ENCODE results near the gene CXCL16.
A peak's percentile ranks its signal among the peaks of the same experiment; 100 is the strongest.

Gene CXCL16

DNA sequence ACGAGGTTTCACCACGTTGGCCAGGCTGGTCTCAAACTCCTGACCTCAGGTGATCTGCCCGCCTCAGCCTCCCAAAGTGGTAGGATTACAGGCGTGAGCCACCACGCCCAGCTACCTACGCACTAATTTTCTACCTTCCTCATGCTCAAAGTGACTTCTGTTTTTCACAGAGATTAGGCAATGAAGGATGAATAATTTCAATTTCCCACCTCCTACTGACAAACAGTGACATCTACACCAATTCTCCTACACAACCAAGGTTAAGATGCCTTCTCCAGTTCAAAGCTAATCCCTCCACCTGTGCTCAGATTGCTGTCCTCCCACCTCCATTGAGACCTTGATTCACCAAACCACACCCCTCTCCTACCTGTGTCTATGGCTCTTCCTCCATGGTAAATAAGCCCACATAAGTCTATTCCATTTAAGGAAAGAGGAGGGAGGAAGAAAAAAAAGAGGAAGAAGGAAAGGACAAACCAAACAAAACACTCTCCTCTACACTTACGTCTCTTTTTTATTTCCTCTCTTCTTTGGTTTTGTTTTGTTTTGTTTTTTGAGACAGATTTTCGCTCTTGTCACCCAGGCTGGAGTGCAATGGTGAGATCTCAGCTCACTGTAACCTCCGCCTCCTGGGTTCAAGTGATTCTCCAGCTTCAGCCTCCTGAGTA lies 13.9 kb downstream of the CXCL16 start:
- TF ChIP-seq EZH2 (IDR thresholded peaks at IDR 0.05; ENCODE audit: borderline replicate concordance, low read length), result no peak
- TF ChIP-seq, protein P1, sequence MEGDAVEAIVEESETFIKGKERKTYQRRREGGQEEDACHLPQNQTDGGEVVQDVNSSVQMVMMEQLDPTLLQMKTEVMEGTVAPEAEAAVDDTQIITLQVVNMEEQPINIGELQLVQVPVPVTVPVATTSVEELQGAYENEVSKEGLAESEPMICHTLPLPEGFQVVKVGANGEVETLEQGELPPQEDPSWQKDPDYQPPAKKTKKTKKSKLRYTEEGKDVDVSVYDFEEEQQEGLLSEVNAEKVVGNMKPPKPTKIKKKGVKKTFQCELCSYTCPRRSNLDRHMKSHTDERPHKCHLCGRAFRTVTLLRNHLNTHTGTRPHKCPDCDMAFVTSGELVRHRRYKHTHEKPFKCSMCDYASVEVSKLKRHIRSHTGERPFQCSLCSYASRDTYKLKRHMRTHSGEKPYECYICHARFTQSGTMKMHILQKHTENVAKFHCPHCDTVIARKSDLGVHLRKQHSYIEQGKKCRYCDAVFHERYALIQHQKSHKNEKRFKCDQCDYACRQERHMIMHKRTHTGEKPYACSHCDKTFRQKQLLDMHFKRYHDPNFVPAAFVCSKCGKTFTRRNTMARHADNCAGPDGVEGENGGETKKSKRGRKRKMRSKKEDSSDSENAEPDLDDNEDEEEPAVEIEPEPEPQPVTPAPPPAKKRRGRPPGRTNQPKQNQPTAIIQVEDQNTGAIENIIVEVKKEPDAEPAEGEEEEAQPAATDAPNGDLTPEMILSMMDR (IDR thresholded peaks at IDR 0.05; ENCODE audit: low read length), result no peak
- H3K9me2 ChIP-seq (ENCODE audit: low read depth, low read length), result no peaks in the 10 kb centered on the region
- H4K20me1 ChIP-seq (ENCODE audit: insufficient read depth, low read length), result no peaks in the 10 kb centered on the region
- no peaks in the 10 kb centered on the region for H3K27me3 ChIP-seq (ENCODE audit: insufficient read depth, low read length)
- no peaks in the 10 kb centered on the region for H3K9me3 ChIP-seq (ENCODE audit: low read length)
- H3K36me3 ChIP-seq (ENCODE audit: insufficient read depth, low read length), result peaks cover under 1% of the 10 kb centered on the region; the same call in 1 of the 2 replicates
- no peak overlapping the region for H3K4me2 ChIP-seq (ENCODE audit: low read length)
- H3K79me2 ChIP-seq (ENCODE audit: insufficient read depth, low read length), result no peaks in the 10 kb centered on the region
- no peaks in the 10 kb centered on the region for H3F3A ChIP-seq (ENCODE audit: insufficient read depth, low read length)
- H2AFZ ChIP-seq (ENCODE audit: low read length), result no peak overlapping the region
- H3K4me3 ChIP-seq (ENCODE audit: low read depth, low read length, poor library complexity, severe bottlenecking), result no peak overlapping the region
- H3K9ac ChIP-seq (ENCODE audit: low read length), result no peak overlapping the region
- H3K27ac ChIP-seq (ENCODE audit: low read depth, low read length, poor library complexity, severe bottlenecking), result no peak overlapping the region
- peaks cover 26% of the 10 kb centered on the region for H3K4me1 ChIP-seq (ENCODE audit: insufficient read depth, low read length, severe bottlenecking)

DNA sequence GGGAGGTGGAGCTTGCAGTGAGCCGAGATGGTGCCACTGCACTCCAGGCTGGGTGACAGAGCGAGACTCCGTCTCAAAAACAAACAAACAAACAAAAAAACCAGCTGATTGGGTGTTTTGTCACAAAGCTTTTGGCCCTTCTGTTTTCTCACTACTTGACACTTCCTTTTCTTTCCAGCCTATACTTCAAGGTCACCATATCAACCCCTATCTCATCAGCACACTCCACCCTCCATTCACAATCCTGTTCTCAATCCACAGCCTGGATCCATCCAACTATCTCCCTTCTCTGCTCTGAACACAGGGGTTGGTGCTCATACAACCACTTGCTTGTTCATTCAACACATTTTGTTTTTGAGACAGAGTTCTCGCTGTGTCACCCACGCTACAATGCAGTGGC lies 15.1 kb downstream of the CXCL16 start:
- no peak overlapping the region for H3K9ac ChIP-seq (ENCODE audit: low read length)
- TF ChIP-seq EZH2 (IDR thresholded peaks at IDR 0.05; ENCODE audit: borderline replicate concordance, low read length), result no peak
- TF ChIP-seq, protein P1 (IDR thresholded peaks at IDR 0.05; ENCODE audit: low read length), result no peak

DNA sequence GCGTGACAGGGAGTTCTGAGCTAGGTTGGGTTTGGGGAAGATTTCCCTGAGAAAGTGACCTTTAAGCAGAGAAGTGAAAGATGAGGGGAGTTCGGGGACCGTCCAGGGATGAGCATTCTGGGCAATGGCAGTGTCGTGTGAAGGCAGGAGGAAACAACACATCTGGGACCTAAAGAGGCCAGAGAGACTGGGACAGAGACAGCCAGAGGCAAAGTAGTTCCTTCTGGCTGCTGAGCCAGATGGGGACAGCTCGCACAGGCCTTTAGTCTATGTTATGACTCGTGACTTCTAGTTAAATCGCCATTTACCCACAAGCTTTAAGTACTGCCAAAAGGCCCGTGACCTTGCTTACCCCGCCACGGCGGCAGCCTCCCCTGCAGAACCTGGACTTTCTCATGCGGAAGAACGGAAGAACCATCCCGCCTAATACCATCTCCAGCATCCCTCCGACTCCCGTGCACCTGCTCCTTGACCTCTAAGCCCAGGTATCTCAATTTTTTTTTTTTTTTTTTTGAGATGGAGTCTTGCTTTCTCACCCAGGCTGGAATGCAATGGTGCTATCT lies 17.0 kb downstream of the CXCL16 start:
- no peak overlapping the region for H3K9ac ChIP-seq (ENCODE audit: low read length)
- TF ChIP-seq EZH2 (IDR thresholded peaks at IDR 0.05; ENCODE audit: borderline replicate concordance, low read length), result no peak
- TF ChIP-seq, protein P1 (IDR thresholded peaks at IDR 0.05; ENCODE audit: low read length), result no peak
- H3K4me1 ChIP-seq (ENCODE audit: insufficient read depth, low read length, severe bottlenecking), result peaks cover 38% of the 10 kb centered on the region
- no peak overlapping the region for H3K4me3 ChIP-seq (ENCODE audit: low read depth, low read length, poor library complexity, severe bottlenecking)
- H3K9me2 ChIP-seq (ENCODE audit: low read depth, low read length), result no peaks in the 10 kb centered on the region
- H4K20me1 ChIP-seq (ENCODE audit: insufficient read depth, low read length), result no peaks in the 10 kb centered on the region
- peaks cover 22% of the 10 kb centered on the region for H3K36me3 ChIP-seq (ENCODE audit: insufficient read depth, low read length)
- no peaks in the 10 kb centered on the region for H3K9me3 ChIP-seq (ENCODE audit: low read length)
- no peaks in the 10 kb centered on the region for H3K27me3 ChIP-seq (ENCODE audit: insufficient read depth, low read length)
- no peak overlapping the region for H3K4me2 ChIP-seq (ENCODE audit: low read length)
- no peak overlapping the region for H2AFZ ChIP-seq (ENCODE audit: low read length)
- no peaks in the 10 kb centered on the region for H3F3A ChIP-seq (ENCODE audit: insufficient read depth, low read length)
- H3K79me2 ChIP-seq (ENCODE audit: insufficient read depth, low read length), result no peaks in the 10 kb centered on the region
- H3K27ac ChIP-seq (ENCODE audit: low read depth, low read length, poor library complexity, severe bottlenecking), result peak overlapping the region; percentile 7

More for the DNA sequence above, 15.1 kb downstream of the CXCL16 start:
- no peak overlapping the region for H2AFZ ChIP-seq (ENCODE audit: low read length)
- H3K9me3 ChIP-seq (ENCODE audit: low read length), result no peaks in the 10 kb centered on the region
- H3K9me2 ChIP-seq (ENCODE audit: low read depth, low read length), result no peaks in the 10 kb centered on the region
- H3K4me2 ChIP-seq (ENCODE audit: low read length), result no peak overlapping the region
- no peaks in the 10 kb centered on the region for H4K20me1 ChIP-seq (ENCODE audit: insufficient read depth, low read length)
- no peaks in the 10 kb centered on the region for H3F3A ChIP-seq (ENCODE audit: insufficient read depth, low read length)
- no peaks in the 10 kb centered on the region for H3K79me2 ChIP-seq (ENCODE audit: insufficient read depth, low read length)
- H3K36me3 ChIP-seq (ENCODE audit: insufficient read depth, low read length), result peaks cover 9% of the 10 kb centered on the region; the same call in 1 of the 2 replicates
- H3K4me1 ChIP-seq (ENCODE audit: insufficient read depth, low read length, severe bottlenecking), result peaks cover 33% of the 10 kb centered on the region
- H3K27me3 ChIP-seq (ENCODE audit: insufficient read depth, low read length), result no peaks in the 10 kb centered on the region
- H3K4me3 ChIP-seq (ENCODE audit: low read depth, low read length, poor library complexity, severe bottlenecking), result no peak overlapping the region
- H3K27ac ChIP-seq (ENCODE audit: low read depth, low read length, poor library complexity, severe bottlenecking), result no peak overlapping the region

Measured in OCI-LY1 (cell line).